Neural cell (in vitro differentiated cells): ENCODE results near the gene LTBP1. TPM values are rescaled to one million over a fixed set of nuclear protein-coding genes. Genes with fewer than 3 reads are reported as not detected.

Experiments
- H2AFZ ChIP-seq: fragments of 200-600, 300-800 bp; sonication (generic), shearing (Covaris generic); 2 replicates; pipeline ENCODE4 v1.6.0; 2014; ENCODE audit warnings: low read depth, mild to moderate bottlenecking, antibody characterized with exemption, low read length, moderate library complexity
- H3F3A ChIP-seq: fragments of 200-600 bp; shearing (Covaris generic); 2 replicates; pipeline ENCODE4 v1.6.1; 2016; ENCODE audit warnings: mild to moderate bottlenecking, moderate library complexity, mixed read lengths, antibody characterized with exemption, low read length; ENCODE audit not compliant: insufficient read depth, poor library complexity, severe bottlenecking
- H3K27ac ChIP-seq: fragments of 200-600, 300-800 bp; sonication (generic), shearing (Covaris generic); 2 replicates; pipeline ENCODE4 v1.5.1; 2014; ENCODE audit warnings: mild to moderate bottlenecking, low read length, moderate library complexity
- H3K27me3 ChIP-seq: fragments of 300-800, 200-600 bp; sonication (generic), shearing (Covaris generic); 2 replicates; pipeline ENCODE4 v1.6.0; 2014; ENCODE audit warnings: mild to moderate bottlenecking, low read depth, low read length, moderate library complexity; ENCODE audit not compliant: insufficient read depth
- H3K36me3 ChIP-seq: fragments of 300-800, 200-600 bp; sonication (generic), shearing (Covaris generic); 2 replicates; pipeline ENCODE4 v1.5.1; 2014; ENCODE audit warnings: mild to moderate bottlenecking, antibody characterized with exemption, low read length, moderate library complexity; ENCODE audit not compliant: insufficient read depth
- H3K4me2 ChIP-seq: fragments of 300-800, 200-600 bp; sonication (generic), shearing (Covaris generic); 2 replicates; pipeline ENCODE4 v1.6.0; 2014; ENCODE audit warnings: mild to moderate bottlenecking, low read length
- H3K4me3 ChIP-seq: fragments of 300-800, 200-600 bp; sonication (generic), shearing (Covaris generic); 2 replicates; pipeline ENCODE4 v1.5.1; 2014; ENCODE audit warnings: mild to moderate bottlenecking, low read length, moderate library complexity
- H3K79me2 ChIP-seq: fragments of 200-600 bp; shearing (Covaris generic); replicated peaks from 2 replicates; pipeline ENCODE4 v1.6.0; 2014; ENCODE audit warnings: mild to moderate bottlenecking, low read length, moderate library complexity; ENCODE audit not compliant: insufficient read depth
- H3K9ac ChIP-seq: fragments of 300-800, 200-600 bp; sonication (generic), shearing (Covaris generic); 2 replicates; pipeline ENCODE4 v1.6.1; 2016; ENCODE audit warnings: mild to moderate bottlenecking, low read length, mixed read lengths
- H3K9me2 ChIP-seq: fragments of 200-600 bp; shearing (Covaris generic); 2 replicates; pipeline ENCODE4 v1.6.1; 2016; ENCODE audit warnings: mild to moderate bottlenecking, low read length, mixed read lengths; ENCODE audit not compliant: insufficient read depth
- H3K9me3 ChIP-seq: fragments of 200-600, 300-800 bp; sonication (generic), shearing (Covaris generic); 2 replicates; pipeline ENCODE4 v1.6.1; 2016; ENCODE audit warnings: mild to moderate bottlenecking, mixed run types, low read length, moderate library complexity, mixed read lengths
- H4K20me1 ChIP-seq: fragments of 200-600 bp; shearing (Covaris generic); 2 replicates; pipeline ENCODE4 v1.6.1; 2016; ENCODE audit warnings: mild to moderate bottlenecking, mixed run types; ENCODE audit not compliant: insufficient read depth
- EP300 ChIP-seq: fragments of 450-650 bp; conservative IDR thresholded peaks from 2 replicates; pipeline ENCODE4 v1.6.1; 2014; ENCODE audit warnings: antibody characterized with exemption, mild to moderate bottlenecking, moderate library complexity; ENCODE audit not compliant: poor library complexity, severe bottlenecking
- EZH2 ChIP-seq: fragments of 200-600, 300-800 bp; shearing (Covaris generic), sonication (generic); IDR thresholded peaks from 2 replicates; pipeline ENCODE4 v1.6.1; 2014; ENCODE audit warnings: antibody characterized with exemption, low read length, borderline replicate concordance, mild to moderate bottlenecking; ENCODE audit not compliant: insufficient read depth, poor library complexity, severe bottlenecking
- MXI1 ChIP-seq: fragments of 450-650 bp; conservative IDR thresholded peaks from 2 replicates; pipeline ENCODE4 v1.6.1; 2014; ENCODE audit warnings: antibody characterized with exemption, mild to moderate bottlenecking; ENCODE audit not compliant: poor library complexity, severe bottlenecking
- POLR2AphosphoS5 ChIP-seq: IDR thresholded peaks from 2 replicates; pipeline ENCODE4 v1.6.1; 2012
- RAD21 ChIP-seq: fragments of 450-650 bp; conservative IDR thresholded peaks from 2 replicates; pipeline ENCODE4 v1.6.1; 2014; ENCODE audit warnings: antibody characterized with exemption, mild to moderate bottlenecking, moderate library complexity
- SMC3 ChIP-seq: fragments of 450-650 bp; conservative IDR thresholded peaks from 2 replicates; pipeline ENCODE4 v1.6.1; 2014; ENCODE audit warnings: antibody characterized with exemption, mild to moderate bottlenecking, moderate library complexity; ENCODE audit not compliant: poor library complexity
- TAF1 ChIP-seq: IDR thresholded peaks from 2 replicates; pipeline ENCODE4 v1.6.1; 2012; ENCODE audit warnings: low read depth
- polyA plus RNA-seq: library from polyadenylated mRNA; depleted of rRNA; stranded (reverse); fragments of >200 nt; gene quantifications from 2 replicates; pipeline ENCODE4 v1.2.3, GENCODE V29; 2014
- TF ChIP-seq, protein P1 (sequence below): fragments of 450-650 bp; IDR thresholded peaks from 2 replicates; pipeline ENCODE4 v1.5.1; 2014; ENCODE audit warnings: antibody characterized with exemption, mild to moderate bottlenecking, moderate library complexity; ENCODE audit not compliant: poor library complexity, severe bottlenecking
- TF ChIP-seq, protein P2 (sequence below): IDR thresholded peaks from 2 replicates; pipeline ENCODE4 v1.6.1; 2012; ENCODE audit warnings: borderline replicate concordance

LTBP1 gene
- polyA plus RNA-seq, 1 donor from 2014 or later: 1.8 TPM

DNA sequence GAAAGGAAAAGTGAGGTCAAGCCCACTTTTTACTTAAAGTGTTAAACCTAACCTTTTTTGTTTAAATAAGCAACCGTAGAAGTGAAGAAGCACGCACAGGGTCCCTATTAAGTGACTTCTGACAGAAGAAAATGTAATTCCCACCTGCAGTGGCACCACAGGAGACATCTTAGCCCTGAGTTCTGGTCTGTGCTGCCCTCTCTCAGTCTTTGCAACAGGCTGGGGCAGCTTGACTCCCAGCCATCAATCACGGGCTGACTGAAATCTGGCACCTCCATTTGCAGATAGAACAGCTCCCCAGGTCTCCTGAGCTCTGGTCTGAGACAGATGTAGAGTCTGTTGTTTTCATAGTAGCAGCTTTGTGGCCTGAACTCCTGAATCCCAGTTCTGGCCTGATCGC, 170.0 kb downstream of the LTBP1 start:
- H3K9me3 ChIP-seq: no peaks in the 10 kb centered on the region
- H3K27ac ChIP-seq: no peak overlapping the region
- H3K79me2 ChIP-seq: no peaks in the 10 kb centered on the region
- no peaks in the 10 kb centered on the region for H3F3A ChIP-seq
- no peaks in the 10 kb centered on the region for H3K27me3 ChIP-seq
- H3K9ac ChIP-seq: no peak overlapping the region
- no peaks in the 10 kb centered on the region for H3K36me3 ChIP-seq
- no peak overlapping the region for H2AFZ ChIP-seq
- H4K20me1 ChIP-seq: no peaks in the 10 kb centered on the region
- no peak overlapping the region for H3K4me2 ChIP-seq
- H3K9me2 ChIP-seq: no peaks in the 10 kb centered on the region
- no peak overlapping the region for H3K4me3 ChIP-seq
- TF ChIP-seq, protein P1, sequence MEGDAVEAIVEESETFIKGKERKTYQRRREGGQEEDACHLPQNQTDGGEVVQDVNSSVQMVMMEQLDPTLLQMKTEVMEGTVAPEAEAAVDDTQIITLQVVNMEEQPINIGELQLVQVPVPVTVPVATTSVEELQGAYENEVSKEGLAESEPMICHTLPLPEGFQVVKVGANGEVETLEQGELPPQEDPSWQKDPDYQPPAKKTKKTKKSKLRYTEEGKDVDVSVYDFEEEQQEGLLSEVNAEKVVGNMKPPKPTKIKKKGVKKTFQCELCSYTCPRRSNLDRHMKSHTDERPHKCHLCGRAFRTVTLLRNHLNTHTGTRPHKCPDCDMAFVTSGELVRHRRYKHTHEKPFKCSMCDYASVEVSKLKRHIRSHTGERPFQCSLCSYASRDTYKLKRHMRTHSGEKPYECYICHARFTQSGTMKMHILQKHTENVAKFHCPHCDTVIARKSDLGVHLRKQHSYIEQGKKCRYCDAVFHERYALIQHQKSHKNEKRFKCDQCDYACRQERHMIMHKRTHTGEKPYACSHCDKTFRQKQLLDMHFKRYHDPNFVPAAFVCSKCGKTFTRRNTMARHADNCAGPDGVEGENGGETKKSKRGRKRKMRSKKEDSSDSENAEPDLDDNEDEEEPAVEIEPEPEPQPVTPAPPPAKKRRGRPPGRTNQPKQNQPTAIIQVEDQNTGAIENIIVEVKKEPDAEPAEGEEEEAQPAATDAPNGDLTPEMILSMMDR: no peak
- TF ChIP-seq EZH2 (no peak), TAF1 (no peak), EP300 (no peak), MXI1 (no peak), POLR2AphosphoS5 (no peak), SMC3 (no peak), RAD21 (no peak)
- TF ChIP-seq, protein P2, sequence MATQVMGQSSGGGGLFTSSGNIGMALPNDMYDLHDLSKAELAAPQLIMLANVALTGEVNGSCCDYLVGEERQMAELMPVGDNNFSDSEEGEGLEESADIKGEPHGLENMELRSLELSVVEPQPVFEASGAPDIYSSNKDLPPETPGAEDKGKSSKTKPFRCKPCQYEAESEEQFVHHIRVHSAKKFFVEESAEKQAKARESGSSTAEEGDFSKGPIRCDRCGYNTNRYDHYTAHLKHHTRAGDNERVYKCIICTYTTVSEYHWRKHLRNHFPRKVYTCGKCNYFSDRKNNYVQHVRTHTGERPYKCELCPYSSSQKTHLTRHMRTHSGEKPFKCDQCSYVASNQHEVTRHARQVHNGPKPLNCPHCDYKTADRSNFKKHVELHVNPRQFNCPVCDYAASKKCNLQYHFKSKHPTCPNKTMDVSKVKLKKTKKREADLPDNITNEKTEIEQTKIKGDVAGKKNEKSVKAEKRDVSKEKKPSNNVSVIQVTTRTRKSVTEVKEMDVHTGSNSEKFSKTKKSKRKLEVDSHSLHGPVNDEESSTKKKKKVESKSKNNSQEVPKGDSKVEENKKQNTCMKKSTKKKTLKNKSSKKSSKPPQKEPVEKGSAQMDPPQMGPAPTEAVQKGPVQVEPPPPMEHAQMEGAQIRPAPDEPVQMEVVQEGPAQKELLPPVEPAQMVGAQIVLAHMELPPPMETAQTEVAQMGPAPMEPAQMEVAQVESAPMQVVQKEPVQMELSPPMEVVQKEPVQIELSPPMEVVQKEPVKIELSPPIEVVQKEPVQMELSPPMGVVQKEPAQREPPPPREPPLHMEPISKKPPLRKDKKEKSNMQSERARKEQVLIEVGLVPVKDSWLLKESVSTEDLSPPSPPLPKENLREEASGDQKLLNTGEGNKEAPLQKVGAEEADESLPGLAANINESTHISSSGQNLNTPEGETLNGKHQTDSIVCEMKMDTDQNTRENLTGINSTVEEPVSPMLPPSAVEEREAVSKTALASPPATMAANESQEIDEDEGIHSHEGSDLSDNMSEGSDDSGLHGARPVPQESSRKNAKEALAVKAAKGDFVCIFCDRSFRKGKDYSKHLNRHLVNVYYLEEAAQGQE: no peak

DNA sequence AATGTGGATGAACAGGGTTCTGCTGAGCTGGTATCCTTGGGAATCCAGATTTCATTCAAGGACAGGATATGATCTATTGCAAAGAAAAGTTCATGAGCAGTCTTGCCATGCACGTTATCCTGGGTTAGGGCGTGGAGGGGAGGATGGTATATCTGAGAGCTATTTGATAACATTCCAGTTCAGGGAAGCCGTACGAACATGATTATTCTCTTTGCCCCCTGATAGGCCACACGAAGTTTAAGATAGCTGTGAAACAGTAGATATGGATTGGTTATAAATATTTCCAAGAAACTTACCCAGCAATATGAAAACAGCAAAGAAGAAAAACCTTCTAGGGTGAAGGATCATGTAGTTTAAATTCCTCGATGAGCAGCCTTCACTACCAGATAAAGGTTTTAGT, 171.9 kb downstream of the LTBP1 start:
- Histone ChIP-seq H4K20me1 (no peaks in the 10 kb centered on the region), H3K79me2 (no peaks in the 10 kb centered on the region), H3K4me3 (no peak overlapping the region), H3K9ac (no peak overlapping the region), H3K9me2 (no peaks in the 10 kb centered on the region), H2AFZ (no peak overlapping the region), H3K27ac (no peak overlapping the region), H3K9me3 (no peaks in the 10 kb centered on the region), H3K4me2 (no peak overlapping the region), H3K36me3 (no peaks in the 10 kb centered on the region), H3K27me3 (no peaks in the 10 kb centered on the region), H3F3A (no peaks in the 10 kb centered on the region)
- no peak for TF ChIP-seq SMC3
- TF ChIP-seq, protein P2: no peak
- TF ChIP-seq EZH2: no peak
- TF ChIP-seq, protein P1: no peak
- TF ChIP-seq EP300: no peak
- no peak for TF ChIP-seq RAD21
- no peak for TF ChIP-seq TAF1
- TF ChIP-seq POLR2AphosphoS5: no peak
- TF ChIP-seq MXI1: no peak
